Breast epithelium (tissue), 4 donors: ENCODE results near the gene FCAMR. TPM values are rescaled to one million over a fixed set of nuclear protein-coding genes. Genes with fewer than 3 reads are reported as not detected.

Source experiments
- DNase-seq, 2 donors: peaks; one replicate each; pipeline ENCODE4 v3.0.0-alpha.2; 2019; ENCODE audit warnings: low spot score in 2 of 2
- H3K27ac ChIP-seq, 2 donors: fragments of 200-600 bp; sonication (generic) in 1 of 2; one replicate each; pipeline ENCODE4 v1.5.1; 2016 to 2019; ENCODE audit warnings: mild to moderate bottlenecking in 1 of 2
- H3K27me3 ChIP-seq, 2 donors: fragments of 200-600 bp; sonication (generic) in 1 of 2; one replicate each; pipeline versions ENCODE4 v1.5.1 to v1.6.0; 2017 to 2019; ENCODE audit warnings: control low read depth in 1 of 2, mild to moderate bottlenecking in 1 of 2
- H3K36me3 ChIP-seq: fragments of 200-600 bp; one replicate; pipeline ENCODE4 v1.5.1; 2019
- H3K4me1 ChIP-seq, 2 donors: fragments of 200-600 bp; sonication (generic); one replicate each; pipeline ENCODE4 v1.5.1; 2016 to 2019; ENCODE audit warnings: control low read depth in 1 of 2
- H3K4me3 ChIP-seq, 3 donors: fragments of 200-600 bp; sonication (generic); 1 replicate in 2 of 3; 2 replicates in 1 of 3; pipeline ENCODE4 v1.5.1; 2016 to 2019; ENCODE audit warnings: mild to moderate bottlenecking in 3 of 3, moderate library complexity in 2 of 3
- H3K9me3 ChIP-seq, 2 donors: fragments of 200-600 bp; sonication (generic) in 1 of 2; one replicate each; pipeline ENCODE4 v1.5.1; 2016 to 2019; ENCODE audit warnings: control low read depth in 1 of 2
- POLR2A ChIP-seq: fragments of 450-650 bp; IDR thresholded peaks from one replicate; pipeline ENCODE4 v1.6.1; 2016; ENCODE audit warnings: antibody characterized with exemption, mild to moderate bottlenecking, moderate library complexity
- POLR2AphosphoS5 ChIP-seq, 3 donors: sonication (generic); formaldehyde crosslinking; IDR thresholded peaks; one replicate each; pipeline ENCODE4 v1.6.1; 2017; ENCODE audit warnings: antibody characterized with exemption in 3 of 3
- intact Hi-C: fragments of 100-400 bp; cut with DNase I; formaldehyde crosslinking; loops from one replicate; pipeline ENCODE4 v1.15.1; 2023; ENCODE audit warnings: low total_unique reads
- total RNA-seq, 3 donors: library from RNA; depleted of rRNA; stranded (reverse); fragments of >200 nt; gene quantifications; one replicate each; pipeline ENCODE4 v1.1.0, GENCODE V29; 2016
- TF ChIP-seq, protein P1 (sequence below), 3 donors: fragments of 450-650 bp; IDR thresholded peaks; one replicate each; pipeline ENCODE4 v1.5.1; 2016 to 2017; ENCODE audit warnings: antibody characterized with exemption in 3 of 3, mild to moderate bottlenecking in 3 of 3, moderate library complexity in 3 of 3

Gene FCAMR
- total RNA-seq, 3 donors from 2014 or later, result not detected

DNA sequence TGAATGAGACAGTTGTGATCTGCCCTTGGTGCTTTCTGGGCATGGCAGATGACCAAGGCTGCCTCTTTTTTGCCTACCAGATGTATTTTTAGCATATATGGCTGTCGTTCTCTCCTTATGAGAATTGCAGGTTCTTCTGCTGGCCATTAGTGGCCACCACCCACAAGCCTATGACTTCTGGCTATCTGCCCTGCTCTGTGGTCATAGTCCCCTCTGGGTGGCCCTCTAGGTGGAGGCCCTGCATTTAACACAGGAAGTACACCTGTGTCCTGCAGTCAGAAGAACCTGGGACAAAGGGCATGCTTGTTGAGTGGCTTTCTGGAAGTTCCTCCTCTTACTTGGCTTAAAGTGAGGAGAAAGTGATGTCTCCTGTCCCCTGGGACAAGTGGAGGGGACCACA lies 6.5 kb downstream of the FCAMR start:
- no peaks in the 10 kb centered on the region for H3K9me3 ChIP-seq
- no peak overlapping the region for H3K4me3 ChIP-seq
- TF ChIP-seq POLR2AphosphoS5 (IDR thresholded peaks at IDR 0.05) (no peak), POLR2A (no peak)
- no peaks in the 10 kb centered on the region for H3K36me3 ChIP-seq
- H3K4me1 ChIP-seq, result no peaks in the 10 kb centered on the region
- intact Hi-C loops, result no loop called here
- H3K27me3 ChIP-seq, result no peaks in the 10 kb centered on the region
- DNase-seq, result no peak
- H3K27ac ChIP-seq, result no peak overlapping the region

DNA sequence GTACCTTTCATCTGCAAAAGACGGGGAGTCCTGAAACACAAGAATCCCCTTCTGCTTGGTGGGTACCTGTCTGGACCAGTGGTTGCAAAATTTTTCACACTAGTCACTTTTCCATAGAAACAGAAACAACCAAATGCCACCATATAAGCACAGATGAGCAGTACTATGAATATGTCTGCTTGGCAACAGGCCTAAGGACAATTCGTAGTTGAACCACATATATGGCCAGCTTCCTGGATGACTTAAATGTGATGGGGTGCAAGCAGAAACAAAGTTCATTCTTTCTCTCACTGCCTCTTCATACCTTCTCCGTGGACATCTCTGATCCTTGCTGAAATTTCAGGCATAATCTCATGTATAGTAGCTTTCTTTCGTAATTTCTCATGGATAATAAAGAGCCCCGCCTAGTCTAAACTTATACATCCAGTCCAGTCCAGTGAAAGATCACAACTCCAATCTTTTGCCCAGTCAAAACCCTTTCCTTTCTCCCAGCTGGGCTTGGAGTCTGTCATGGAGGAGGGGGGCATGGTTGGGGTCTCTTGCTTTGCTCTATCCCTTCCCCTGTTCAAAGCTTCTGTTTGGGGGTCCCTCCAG lies 7.0 kb downstream of the FCAMR start:
- Histone ChIP-seq H3K27ac (no peak overlapping the region), H3K27me3 (no peaks in the 10 kb centered on the region), H3K4me1 (no peaks in the 10 kb centered on the region), H3K4me3 (no peak overlapping the region), H3K9me3 (no peaks in the 10 kb centered on the region), H3K36me3 (no peaks in the 10 kb centered on the region)
- no peak for TF ChIP-seq POLR2AphosphoS5 (IDR thresholded peaks at IDR 0.05)
- no peak for TF ChIP-seq POLR2A
- TF ChIP-seq, protein P1, sequence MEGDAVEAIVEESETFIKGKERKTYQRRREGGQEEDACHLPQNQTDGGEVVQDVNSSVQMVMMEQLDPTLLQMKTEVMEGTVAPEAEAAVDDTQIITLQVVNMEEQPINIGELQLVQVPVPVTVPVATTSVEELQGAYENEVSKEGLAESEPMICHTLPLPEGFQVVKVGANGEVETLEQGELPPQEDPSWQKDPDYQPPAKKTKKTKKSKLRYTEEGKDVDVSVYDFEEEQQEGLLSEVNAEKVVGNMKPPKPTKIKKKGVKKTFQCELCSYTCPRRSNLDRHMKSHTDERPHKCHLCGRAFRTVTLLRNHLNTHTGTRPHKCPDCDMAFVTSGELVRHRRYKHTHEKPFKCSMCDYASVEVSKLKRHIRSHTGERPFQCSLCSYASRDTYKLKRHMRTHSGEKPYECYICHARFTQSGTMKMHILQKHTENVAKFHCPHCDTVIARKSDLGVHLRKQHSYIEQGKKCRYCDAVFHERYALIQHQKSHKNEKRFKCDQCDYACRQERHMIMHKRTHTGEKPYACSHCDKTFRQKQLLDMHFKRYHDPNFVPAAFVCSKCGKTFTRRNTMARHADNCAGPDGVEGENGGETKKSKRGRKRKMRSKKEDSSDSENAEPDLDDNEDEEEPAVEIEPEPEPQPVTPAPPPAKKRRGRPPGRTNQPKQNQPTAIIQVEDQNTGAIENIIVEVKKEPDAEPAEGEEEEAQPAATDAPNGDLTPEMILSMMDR (IDR thresholded peaks at IDR 0.05), result no peak
- no peak for DNase-seq
- intact Hi-C loops, result no loop called here

DNA sequence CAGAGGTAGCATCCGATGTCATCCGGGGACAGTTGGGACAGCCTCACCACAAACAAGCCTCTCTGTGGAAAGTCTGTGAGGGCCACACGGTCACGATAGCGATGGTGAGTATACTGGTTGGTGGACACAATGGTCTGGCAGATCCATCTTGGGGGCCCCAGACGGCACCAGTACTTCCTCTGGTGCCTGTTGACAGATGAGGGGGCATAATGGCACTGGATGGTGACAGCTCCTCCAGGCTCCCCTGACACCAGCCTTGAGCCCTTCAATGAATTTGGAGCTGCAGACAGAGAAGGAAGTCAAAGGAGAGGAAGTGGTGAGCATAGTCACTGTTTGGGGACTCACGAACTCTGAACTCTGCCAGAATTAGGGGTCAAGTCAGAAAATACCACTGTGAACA lies 8.0 kb downstream of the FCAMR start:
- no peaks in the 10 kb centered on the region for H3K9me3 ChIP-seq
- intact Hi-C loops, result no loop called here
- H3K27ac ChIP-seq, result no peak overlapping the region
- H3K4me1 ChIP-seq, result no peaks in the 10 kb centered on the region
- no peaks in the 10 kb centered on the region for H3K27me3 ChIP-seq
- H3K4me3 ChIP-seq, result no peak overlapping the region
- no peak for DNase-seq
- H3K36me3 ChIP-seq, result no peaks in the 10 kb centered on the region
- TF ChIP-seq POLR2A (no peak), POLR2AphosphoS5 (IDR thresholded peaks at IDR 0.05) (no peak)
- TF ChIP-seq, protein P1 (IDR thresholded peaks at IDR 0.05), result no peak

DNA sequence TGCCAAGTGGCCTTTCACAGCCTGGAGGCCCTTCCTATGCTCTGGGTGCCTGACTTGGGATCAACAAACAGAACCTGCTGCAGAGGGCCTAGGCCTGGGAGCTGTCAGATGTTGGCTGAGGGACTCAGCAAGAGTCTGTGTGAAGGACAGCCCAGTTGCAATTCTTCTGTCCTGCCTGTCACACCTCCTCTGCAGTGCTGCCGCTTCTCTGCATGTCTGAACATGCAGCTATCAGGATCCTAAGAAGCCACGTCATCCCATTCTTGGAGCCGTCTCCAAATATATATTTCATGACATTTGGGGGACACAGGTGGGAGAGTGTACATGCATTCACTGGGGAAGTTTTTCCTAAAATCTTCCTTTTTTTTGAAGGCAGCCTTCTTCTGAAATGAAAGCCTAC lies 8.6 kb downstream of the FCAMR start:
- no peak overlapping the region for H3K27ac ChIP-seq
- H3K4me3 ChIP-seq, result no peak overlapping the region
- intact Hi-C loops, result no loop called here
- no peaks in the 10 kb centered on the region for H3K4me1 ChIP-seq
- no peaks in the 10 kb centered on the region for H3K27me3 ChIP-seq
- DNase-seq, result no peak
- no peak for TF ChIP-seq POLR2A
- TF ChIP-seq, protein P1 (IDR thresholded peaks at IDR 0.05), result no peak
- no peak for TF ChIP-seq POLR2AphosphoS5 (IDR thresholded peaks at IDR 0.05)
- no peaks in the 10 kb centered on the region for H3K36me3 ChIP-seq
- H3K9me3 ChIP-seq, result no peaks in the 10 kb centered on the region

DNA sequence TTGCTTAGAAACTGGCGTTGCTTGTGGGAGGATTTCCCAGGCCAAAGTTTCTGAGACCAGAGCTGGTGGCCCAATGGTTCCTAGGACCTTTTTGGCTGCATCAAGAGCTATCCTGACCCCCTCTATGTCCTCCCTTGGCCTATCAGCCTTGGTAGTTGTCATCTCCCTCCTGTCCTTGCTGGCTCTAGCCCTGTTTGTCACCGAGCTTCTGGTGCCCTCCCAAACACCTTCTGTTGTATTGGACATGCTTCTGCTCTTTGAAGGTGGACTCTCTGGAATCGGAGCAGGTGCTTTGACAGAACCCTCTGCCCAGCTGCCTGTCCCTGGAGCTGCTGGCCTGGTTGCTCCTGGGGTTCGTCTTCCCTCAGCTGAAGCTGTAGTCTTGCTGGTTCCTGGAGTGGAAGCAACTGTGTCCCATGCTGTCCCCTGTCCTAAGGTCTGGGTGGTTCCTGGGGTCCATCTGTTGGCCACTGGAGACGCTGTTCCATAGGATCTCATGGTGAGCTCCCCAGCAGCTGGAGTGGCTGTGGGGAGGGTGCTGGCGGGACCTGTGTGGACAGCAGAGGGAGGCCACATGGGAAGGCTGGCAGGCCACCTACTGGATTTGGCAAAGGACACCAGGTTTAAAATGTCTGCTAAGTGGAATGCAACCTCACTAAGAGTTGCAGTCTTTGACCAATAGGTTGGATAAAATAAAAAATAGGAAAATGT lies 9.4 kb downstream of the FCAMR start:
- no peaks in the 10 kb centered on the region for H3K36me3 ChIP-seq
- intact Hi-C loops, result no loop called here
- no peak for TF ChIP-seq POLR2A
- TF ChIP-seq POLR2AphosphoS5 (IDR thresholded peaks at IDR 0.05), result no peak
- TF ChIP-seq, protein P1 (IDR thresholded peaks at IDR 0.05), result no peak
- DNase-seq, result no peak
- no peaks in the 10 kb centered on the region for H3K27me3 ChIP-seq
- H3K4me1 ChIP-seq, result no peaks in the 10 kb centered on the region
- H3K9me3 ChIP-seq, result no peaks in the 10 kb centered on the region
- no peak overlapping the region for H3K27ac ChIP-seq
- no peak overlapping the region for H3K4me3 ChIP-seq
